Peyer's patch (tissue), 4 donors: Measurements from ENCODE around the gene KDM6B.
A peak's percentile ranks its signal among the peaks of the same experiment; 100 is the strongest.

Experiments
- POLR2A ChIP-seq, 2 donors: fragments of 450-650 bp; IDR thresholded peaks; one replicate each; pipeline ENCODE4 v1.5.1; 2017; ENCODE audit warnings: antibody characterized with exemption in 2 of 2, mild to moderate bottlenecking in 2 of 2, moderate library complexity in 2 of 2
- TF ChIP-seq, protein P1 (sequence below), 6 experiments: fragments of 450-650 bp in 4 of 6; fragments of 200-600 bp in 2 of 6; sonication (generic) in 1 of 6; IDR thresholded peaks; one replicate each; pipeline ENCODE4 v1.5.1; 2017 to 2019; ENCODE audit warnings: antibody characterized with exemption in 6 of 6, mild to moderate bottlenecking in 3 of 6, moderate library complexity in 1 of 6

DNA sequence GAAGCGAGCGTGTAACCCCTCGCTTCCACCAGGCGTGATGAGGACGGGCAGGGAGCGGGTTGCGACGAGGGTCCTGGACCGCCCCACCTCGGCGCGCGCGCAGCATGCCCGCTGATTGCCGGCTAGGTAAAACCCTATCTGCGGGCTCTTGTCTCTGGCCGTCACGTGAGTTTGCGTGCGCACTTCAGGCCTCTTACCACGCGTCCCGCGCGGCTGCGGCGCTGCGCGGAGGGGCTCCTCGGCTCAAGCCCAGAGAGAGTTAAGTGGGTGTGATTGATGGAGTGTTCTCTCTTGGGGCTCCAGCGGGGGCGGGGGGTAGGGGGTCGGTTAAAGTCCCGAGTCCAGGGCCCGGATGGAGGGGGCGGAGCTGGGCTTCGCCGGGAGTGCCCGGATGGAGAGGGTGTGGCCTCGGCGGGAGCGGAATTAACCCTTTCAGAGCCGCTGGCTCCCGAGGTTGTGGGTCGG, 7.9 kb downstream of the KDM6B start:
- no peak for TF ChIP-seq POLR2A (IDR thresholded peaks at IDR 0.05)
- TF ChIP-seq, protein P1, sequence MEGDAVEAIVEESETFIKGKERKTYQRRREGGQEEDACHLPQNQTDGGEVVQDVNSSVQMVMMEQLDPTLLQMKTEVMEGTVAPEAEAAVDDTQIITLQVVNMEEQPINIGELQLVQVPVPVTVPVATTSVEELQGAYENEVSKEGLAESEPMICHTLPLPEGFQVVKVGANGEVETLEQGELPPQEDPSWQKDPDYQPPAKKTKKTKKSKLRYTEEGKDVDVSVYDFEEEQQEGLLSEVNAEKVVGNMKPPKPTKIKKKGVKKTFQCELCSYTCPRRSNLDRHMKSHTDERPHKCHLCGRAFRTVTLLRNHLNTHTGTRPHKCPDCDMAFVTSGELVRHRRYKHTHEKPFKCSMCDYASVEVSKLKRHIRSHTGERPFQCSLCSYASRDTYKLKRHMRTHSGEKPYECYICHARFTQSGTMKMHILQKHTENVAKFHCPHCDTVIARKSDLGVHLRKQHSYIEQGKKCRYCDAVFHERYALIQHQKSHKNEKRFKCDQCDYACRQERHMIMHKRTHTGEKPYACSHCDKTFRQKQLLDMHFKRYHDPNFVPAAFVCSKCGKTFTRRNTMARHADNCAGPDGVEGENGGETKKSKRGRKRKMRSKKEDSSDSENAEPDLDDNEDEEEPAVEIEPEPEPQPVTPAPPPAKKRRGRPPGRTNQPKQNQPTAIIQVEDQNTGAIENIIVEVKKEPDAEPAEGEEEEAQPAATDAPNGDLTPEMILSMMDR (IDR thresholded peaks at IDR 0.05): peak in 2 of 6 experiments; percentile 6 to 18
